Mesenchymal stem cell (in vitro differentiated cells and primary cell): ENCODE data around the gene PDCD1LG2.
A peak's percentile ranks its signal among the peaks of the same experiment; 100 is the strongest.

ENCODE experiments used
- DNase-seq: peaks from one replicate; pipeline ENCODE4 v3.0.0-alpha.2; 2013
- H2AFZ ChIP-seq: one replicate; pipeline ENCODE4 v1.6.1; 2013; ENCODE audit warnings: low read depth, mild to moderate bottlenecking, control low read depth, inconsistent platforms, low read length, moderate library complexity
- H2AK5ac ChIP-seq: 2 replicates; pipeline ENCODE4 v1.6.1; 2013; ENCODE audit warnings: low read length, moderate library complexity, mild to moderate bottlenecking, inconsistent platforms; ENCODE audit not compliant: severe bottlenecking
- H2BK120ac ChIP-seq: one replicate; pipeline ENCODE4 v1.6.1; 2013; ENCODE audit warnings: low read depth, mild to moderate bottlenecking, inconsistent platforms, low read length, moderate library complexity
- H2BK12ac ChIP-seq, 2 experiments: one replicate each; pipeline ENCODE4 v1.6.1; 2013; ENCODE audit warnings: inconsistent platforms in 2 of 2, low read length in 2 of 2, mild to moderate bottlenecking in 2 of 2, moderate library complexity in 2 of 2, control low read depth in 1 of 2
- H2BK15ac ChIP-seq: one replicate; pipeline ENCODE4 v1.6.1; 2013; ENCODE audit warnings: mild to moderate bottlenecking, low read depth, inconsistent platforms; ENCODE audit not compliant: poor library complexity, severe bottlenecking
- H2BK5ac ChIP-seq: 2 replicates; pipeline ENCODE4 v1.6.1; 2013; ENCODE audit warnings: low read depth, mild to moderate bottlenecking, low read length, control low read depth, inconsistent platforms; ENCODE audit not compliant: poor library complexity, severe bottlenecking
- H3K14ac ChIP-seq, 2 experiments: one replicate each; pipeline ENCODE4 v1.6.1; 2013; ENCODE audit warnings: inconsistent platforms in 2 of 2, low read length in 2 of 2, control low read depth in 1 of 2, mild to moderate bottlenecking in 1 of 2, moderate library complexity in 1 of 2
- H3K18ac ChIP-seq, 2 experiments: one replicate each; pipeline ENCODE4 v1.6.1; 2013; ENCODE audit warnings: inconsistent platforms in 2 of 2, low read length in 2 of 2, control low read depth in 1 of 2, low read depth in 1 of 2, mild to moderate bottlenecking in 1 of 2
- H3K23ac ChIP-seq, 2 experiments: one replicate each; pipeline ENCODE4 v1.6.1; 2013; ENCODE audit warnings: inconsistent platforms in 2 of 2, low read length in 2 of 2, mild to moderate bottlenecking in 2 of 2, moderate library complexity in 2 of 2, control low read depth in 1 of 2
- H3K27ac ChIP-seq: 2 replicates; pipeline ENCODE4 v1.5.1; 2013; ENCODE audit warnings: mild to moderate bottlenecking, moderate library complexity, low read length, control low read depth, inconsistent platforms; ENCODE audit not compliant: poor library complexity, severe bottlenecking
- H3K27me3 ChIP-seq, 2 experiments: 2 replicates each; pipeline versions ENCODE4 v1.6.1 to v1.7.0; 2013; ENCODE audit warnings: low read length in 2 of 2, mild to moderate bottlenecking in 2 of 2, moderate library complexity in 2 of 2, control low read depth in 1 of 2, inconsistent platforms in 1 of 2; ENCODE audit not compliant: control insufficient read depth in 1 of 2, insufficient read depth in 1 of 2
- H3K36me3 ChIP-seq, 2 experiments: 2 replicates each; pipeline versions ENCODE4 v1.6.1 to v1.7.0; 2013; ENCODE audit warnings: low read length in 2 of 2, control low read depth in 1 of 2, inconsistent platforms in 1 of 2, low read depth in 1 of 2, mild to moderate bottlenecking in 1 of 2; ENCODE audit not compliant: insufficient read depth in 2 of 2, control insufficient read depth in 1 of 2
- H3K4ac ChIP-seq, 2 experiments: one replicate each; pipeline ENCODE4 v1.6.1; 2013; ENCODE audit warnings: inconsistent platforms in 2 of 2, low read length in 2 of 2, mild to moderate bottlenecking in 2 of 2, moderate library complexity in 2 of 2, control low read depth in 1 of 2, low read depth in 1 of 2
- H3K4me1 ChIP-seq: 2 replicates; pipeline ENCODE4 v1.6.1; 2013; ENCODE audit warnings: low read depth, low read length, control low read depth; ENCODE audit not compliant: control insufficient read depth, insufficient read depth
- H3K4me2 ChIP-seq: 2 replicates; pipeline ENCODE4 v1.6.1; 2013; ENCODE audit warnings: low read length, mild to moderate bottlenecking, inconsistent platforms; ENCODE audit not compliant: poor library complexity, severe bottlenecking
- H3K4me3 ChIP-seq, 2 experiments: 2 replicates each; pipeline versions ENCODE4 v1.5.1 to v1.7.0; 2013; ENCODE audit warnings: low read length in 2 of 2, mild to moderate bottlenecking in 2 of 2, control low read depth in 1 of 2, low read depth in 1 of 2; ENCODE audit not compliant: insufficient read depth in 1 of 2
- H3K79me1 ChIP-seq: replicated peaks from 2 replicates; pipeline ENCODE4 v1.6.1; 2013; ENCODE audit warnings: mild to moderate bottlenecking, control low read depth, low read length, inconsistent platforms; ENCODE audit not compliant: poor library complexity, severe bottlenecking
- H3K9ac ChIP-seq: 2 replicates; pipeline ENCODE4 v1.7.0; 2013; ENCODE audit warnings: mild to moderate bottlenecking, low read length, moderate library complexity
- H3K9me3 ChIP-seq: 2 replicates; pipeline ENCODE4 v1.7.0; 2013; ENCODE audit warnings: mild to moderate bottlenecking, low read length; ENCODE audit not compliant: control insufficient read depth
- H4K8ac ChIP-seq: one replicate; pipeline ENCODE4 v1.6.1; 2013; ENCODE audit warnings: inconsistent platforms, mild to moderate bottlenecking, low read length, moderate library complexity
- H4K91ac ChIP-seq: one replicate; pipeline ENCODE4 v1.6.1; 2013; ENCODE audit warnings: mild to moderate bottlenecking, low read length, inconsistent platforms
- WGBS: methylation state at CpG from one replicate; pipeline ENCODE4 v1.1.7; 2013; ENCODE audit warnings: mixed read lengths; 5-methylcytosine and 5-hydroxymethylcytosine counted together

The PDCD1LG2 gene

GRCh38 chr9:5511476-5511875, 1.1 kb downstream of the PDCD1LG2 start:
- peak overlapping the region; percentile 93 for H3K9ac ChIP-seq
- H2BK120ac ChIP-seq, result no peak overlapping the region
- no peak overlapping the region for H3K4me2 ChIP-seq
- no peak overlapping the region for H3K14ac ChIP-seq
- WGBS, result 67% methylated on average over 1 of the region's 1 CpG
- H4K91ac ChIP-seq, result no peak overlapping the region
- H2BK5ac ChIP-seq, result no peak overlapping the region
- H3K4me1 ChIP-seq, result peaks cover 10% of the 10 kb centered on the region
- H2AK5ac ChIP-seq, result no peak overlapping the region
- peaks cover 0 to 3% of the 10 kb centered on the region in 2 experiments for H3K36me3 ChIP-seq
- H3K18ac ChIP-seq, result no peak overlapping the region
- no peak overlapping the region for H2AFZ ChIP-seq
- H3K4me3 ChIP-seq, result peak overlapping the region in 1 of 2 experiments; percentile 84
- H3K27ac ChIP-seq, result peak overlapping the region; percentile 12
- H2BK12ac ChIP-seq, result peak overlapping the region in 1 of 2 experiments; percentile 21
- H2BK15ac ChIP-seq, result no peak overlapping the region
- peak overlapping the region in 1 of 2 experiments; percentile 38 for H3K4ac ChIP-seq
- no peaks in the 10 kb centered on the region for H3K9me3 ChIP-seq
- no peak for DNase-seq
- H4K8ac ChIP-seq, result no peak overlapping the region
- no peaks in the 10 kb centered on the region for H3K27me3 ChIP-seq
- H3K23ac ChIP-seq, result no peak overlapping the region
- peaks cover 8% of the 10 kb centered on the region for H3K79me1 ChIP-seq

- Histone ChIP-seq H3K4me1 (peaks cover 10% of the 10 kb centered on the region), H3K9ac (peak overlapping the region; percentile 93), H3K4ac (no peak overlapping the region), H3K4me3 (peak overlapping the region in 1 of 2 experiments; percentile 84), H3K27me3 (no peaks in the 10 kb centered on the region), H3K9me3 (no peaks in the 10 kb centered on the region), H2BK120ac (no peak overlapping the region), H3K4me2 (no peak overlapping the region), H2BK15ac (no peak overlapping the region), H2AK5ac (peak overlapping the region; percentile 35), H4K91ac (no peak overlapping the region), H2BK5ac (no peak overlapping the region), H2AFZ (no peak overlapping the region), H3K14ac (no peak overlapping the region), H3K27ac (no peak overlapping the region), H3K23ac (no peak overlapping the region), H3K36me3 (peaks cover 0 to 8% of the 10 kb centered on the region in 2 experiments), H3K18ac (no peak overlapping the region), H4K8ac (peak overlapping the region; percentile 12), H3K79me1 (peaks cover 11% of the 10 kb centered on the region), H2BK12ac (peak overlapping the region; percentile 21 to 25)
- 83% methylated on average over 6 of the region's 6 CpGs for WGBS
- no peak for DNase-seq
Measured at GRCh38 chr9:5511935-5512580, 1.7 kb downstream of the PDCD1LG2 start.

- Histone ChIP-seq H2AK5ac (no peak overlapping the region), H3K4me1 (peaks cover 10% of the 10 kb centered on the region), H3K9ac (no peak overlapping the region), H3K14ac (no peak overlapping the region), H3K18ac (no peak overlapping the region), H3K23ac (no peak overlapping the region), H3K36me3 (peaks cover 0 to 8% of the 10 kb centered on the region in 2 experiments), H3K79me1 (peaks cover 14% of the 10 kb centered on the region), H2AFZ (no peak overlapping the region), H4K8ac (no peak overlapping the region), H3K9me3 (no peaks in the 10 kb centered on the region), H4K91ac (no peak overlapping the region), H2BK12ac (no peak overlapping the region), H2BK5ac (no peak overlapping the region), H2BK15ac (no peak overlapping the region), H3K4me3 (peak overlapping the region in 1 of 2 experiments; percentile 84), H3K27me3 (no peaks in the 10 kb centered on the region), H3K27ac (no peak overlapping the region), H3K4me2 (no peak overlapping the region), H2BK120ac (no peak overlapping the region), H3K4ac (no peak overlapping the region)
- 93% methylated on average over 2 of the region's 2 CpGs for WGBS
- DNase-seq, result no peak
Measured at GRCh38 chr9:5512658-5513452, 2.5 kb downstream of the PDCD1LG2 start.

- H3K23ac ChIP-seq, result no peak overlapping the region
- H4K91ac ChIP-seq, result no peak overlapping the region
- no peak overlapping the region for H3K9ac ChIP-seq
- H3K4me3 ChIP-seq, result peak overlapping the region in 1 of 2 experiments; percentile 84
- peaks cover 0 to 8% of the 10 kb centered on the region in 2 experiments for H3K36me3 ChIP-seq
- no peak overlapping the region for H3K14ac ChIP-seq
- no peak overlapping the region for H3K27ac ChIP-seq
- no peak overlapping the region for H2AFZ ChIP-seq
- no peak overlapping the region for H3K18ac ChIP-seq
- H3K27me3 ChIP-seq, result no peaks in the 10 kb centered on the region
- H2BK15ac ChIP-seq, result no peak overlapping the region
- no peak overlapping the region for H3K4ac ChIP-seq
- no peak overlapping the region for H2BK5ac ChIP-seq
- no peak overlapping the region for H3K4me2 ChIP-seq
- H3K79me1 ChIP-seq, result peaks cover 16% of the 10 kb centered on the region
- no peak for DNase-seq
- H2BK120ac ChIP-seq, result no peak overlapping the region
- H4K8ac ChIP-seq, result no peak overlapping the region
- no peaks in the 10 kb centered on the region for H3K9me3 ChIP-seq
- 94% methylated on average over 1 of the region's 2 CpGs for WGBS
- H3K4me1 ChIP-seq, result peaks cover 8% of the 10 kb centered on the region
- H2AK5ac ChIP-seq, result no peak overlapping the region
- no peak overlapping the region for H2BK12ac ChIP-seq
Measured at GRCh38 chr9:5513966-5514616, 3.8 kb downstream of the PDCD1LG2 start.
